CD4-positive, alpha-beta T cell (primary cell): Measurements from ENCODE around the gene PNRC1. TPM values are rescaled to one million over a fixed set of nuclear protein-coding genes. Genes with fewer than 3 reads are reported as not detected.

Experiments
- ATAC-seq: fragments of 200-7000 bp; cut with Tn5 transposase; one replicate; pipeline ENCODE4 v1.10.0; 2022; ENCODE audit warnings: mild to moderate bottlenecking; ENCODE audit not compliant: poor library complexity
- CTCF ChIA-PET: fragments of 350-600 bp; sonication (Branson Sonifier 250); formaldehyde crosslinking; loops from one replicate; lab custom pipeline; 2021; ENCODE audit warnings: antibody characterized with exemption, inconsistent platforms; lab: Charles Lee
- POLR2A ChIA-PET: fragments of 350-600 bp; sonication (Branson Sonifier 250); formaldehyde crosslinking; loops from one replicate; lab custom pipeline; 2021; ENCODE audit warnings: antibody characterized with exemption, inconsistent platforms; lab: Charles Lee
- DNase-seq, 14 experiments: peaks; one replicate each; pipeline ENCODE4 v3.0.0-alpha.2; 2013 to 2020; ENCODE audit warnings: mixed read lengths in 2 of 14
- H3K27ac ChIP-seq, 2 donors: one replicate each; pipeline versions ENCODE4 v1.5.1 to v1.7.0; 2013; ENCODE audit warnings: low read length in 2 of 2, low read depth in 1 of 2, mild to moderate bottlenecking in 1 of 2
- H3K27me3 ChIP-seq, 2 experiments: 1 replicate in 1 of 2; 2 replicates in 1 of 2; pipeline versions ENCODE4 v1.6.1 to v1.7.0; 2013; ENCODE audit warnings: low read length in 2 of 2, control low read depth in 1 of 2, mild to moderate bottlenecking in 1 of 2, moderate library complexity in 1 of 2; ENCODE audit not compliant: insufficient read depth in 2 of 2, control insufficient read depth in 1 of 2
- H3K36me3 ChIP-seq: one replicate; pipeline ENCODE4 v1.6.1; 2013; ENCODE audit warnings: low read length, control low read depth; ENCODE audit not compliant: insufficient read depth
- H3K4me1 ChIP-seq: one replicate; pipeline ENCODE4 v1.6.1; 2013; ENCODE audit warnings: low read length, control low read depth; ENCODE audit not compliant: insufficient read depth
- H3K4me3 ChIP-seq: one replicate; pipeline ENCODE4 v1.5.1; 2013; ENCODE audit warnings: mild to moderate bottlenecking, low read length, moderate library complexity
- H3K9me3 ChIP-seq, 2 experiments: 1 replicate in 1 of 2; 2 replicates in 1 of 2; pipeline versions ENCODE4 v1.6.1 to v1.7.0; 2013; ENCODE audit warnings: low read length in 2 of 2, mild to moderate bottlenecking in 2 of 2, control low read depth in 1 of 2, moderate library complexity in 1 of 2; ENCODE audit not compliant: control insufficient read depth in 1 of 2, insufficient read depth in 1 of 2
- H3K27ac Mint-ChIP-seq: one replicate; pipeline ENCODE4 v1.8.0; 2020; ENCODE audit warnings: mixed read lengths
- H3K27me3 Mint-ChIP-seq: one replicate; pipeline ENCODE4 v1.8.0; 2021; ENCODE audit warnings: mixed read lengths
- H3K36me3 Mint-ChIP-seq: one replicate; pipeline ENCODE4 v1.8.0; 2021; ENCODE audit warnings: low read depth, mixed read lengths
- H3K4me1 Mint-ChIP-seq: one replicate; pipeline ENCODE4 v1.8.0; 2021; ENCODE audit warnings: low read depth, mixed read lengths
- H3K4me3 Mint-ChIP-seq: one replicate; pipeline ENCODE4 v1.8.0; 2020; ENCODE audit warnings: mild to moderate bottlenecking, mixed read lengths
- H3K9me3 Mint-ChIP-seq: one replicate; pipeline ENCODE4 v1.8.0; 2020; ENCODE audit warnings: mixed read lengths
- intact Hi-C, 2 experiments: fragments of 100-400 bp; cut with DNase I in 1 of 2; cut with micrococcal nuclease in 1 of 2; formaldehyde crosslinking; loops; one replicate each; pipeline versions ENCODE4 v1.15.1 to v1.9.0; 2023 to 2025; cut with DNase I, micrococcal nuclease
- total RNA-seq, 174 experiments: library from RNA in 2 of 174; stranded (reverse) in 2 of 174; gene quantifications; one replicate each; pipeline ENCODE4 v1.2.3 and lab custom pipeline; 2021 to 2026
- TF ChIP-seq, protein P1 (sequence below): fragments of 200-600 bp; IDR thresholded peaks from one replicate; pipeline ENCODE4 v1.8.0; 2022; ENCODE audit warnings: antibody characterized with exemption, mild to moderate bottlenecking

Gene PNRC1
- total RNA-seq, 2 experiments from 2014 or later, result 974 to 1,023 TPM

DNA sequence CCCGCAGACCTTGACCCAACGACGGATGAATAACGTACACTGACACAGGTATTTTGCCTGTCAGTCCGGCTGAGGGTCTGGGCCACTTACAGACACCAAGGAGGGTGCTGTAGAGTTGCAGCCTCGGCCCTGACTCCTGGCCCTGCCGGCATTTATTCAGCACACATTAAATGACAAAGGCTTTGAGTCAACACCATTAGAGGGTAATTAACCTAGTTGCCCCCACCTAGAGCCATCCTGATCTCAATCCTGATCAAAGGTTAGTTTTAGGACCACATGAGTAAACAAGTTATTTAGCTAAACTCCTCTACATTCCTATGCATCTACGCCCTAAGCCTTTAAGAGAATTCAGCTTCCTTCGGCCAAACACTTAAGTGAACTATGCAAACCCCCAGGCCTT lies 53.4 kb downstream of the PNRC1 start:
- Mint-ChIP-seq H3K9me3 (no peaks in the 10 kb centered on the region), H3K27ac (no peak overlapping the region), H3K4me3 (no peak overlapping the region), H3K36me3 (no peaks in the 10 kb centered on the region), H3K4me1 (no peaks in the 10 kb centered on the region), H3K27me3 (no peaks in the 10 kb centered on the region)
- H3K27me3 ChIP-seq, result no peaks in the 10 kb centered on the region
- H3K4me1 ChIP-seq, result no peaks in the 10 kb centered on the region
- intact Hi-C loops, result no loop called here
- no peak overlapping the region for H3K4me3 ChIP-seq
- ATAC-seq, result no peak
- POLR2A ChIA-PET, result no interaction called here
- no peak for DNase-seq
- CTCF ChIA-PET, result no interaction called here
- TF ChIP-seq, protein P1, sequence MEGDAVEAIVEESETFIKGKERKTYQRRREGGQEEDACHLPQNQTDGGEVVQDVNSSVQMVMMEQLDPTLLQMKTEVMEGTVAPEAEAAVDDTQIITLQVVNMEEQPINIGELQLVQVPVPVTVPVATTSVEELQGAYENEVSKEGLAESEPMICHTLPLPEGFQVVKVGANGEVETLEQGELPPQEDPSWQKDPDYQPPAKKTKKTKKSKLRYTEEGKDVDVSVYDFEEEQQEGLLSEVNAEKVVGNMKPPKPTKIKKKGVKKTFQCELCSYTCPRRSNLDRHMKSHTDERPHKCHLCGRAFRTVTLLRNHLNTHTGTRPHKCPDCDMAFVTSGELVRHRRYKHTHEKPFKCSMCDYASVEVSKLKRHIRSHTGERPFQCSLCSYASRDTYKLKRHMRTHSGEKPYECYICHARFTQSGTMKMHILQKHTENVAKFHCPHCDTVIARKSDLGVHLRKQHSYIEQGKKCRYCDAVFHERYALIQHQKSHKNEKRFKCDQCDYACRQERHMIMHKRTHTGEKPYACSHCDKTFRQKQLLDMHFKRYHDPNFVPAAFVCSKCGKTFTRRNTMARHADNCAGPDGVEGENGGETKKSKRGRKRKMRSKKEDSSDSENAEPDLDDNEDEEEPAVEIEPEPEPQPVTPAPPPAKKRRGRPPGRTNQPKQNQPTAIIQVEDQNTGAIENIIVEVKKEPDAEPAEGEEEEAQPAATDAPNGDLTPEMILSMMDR, result no peak
- H3K27ac ChIP-seq, result no peak overlapping the region
- no peaks in the 10 kb centered on the region for H3K9me3 ChIP-seq
- no peaks in the 10 kb centered on the region for H3K36me3 ChIP-seq

DNA sequence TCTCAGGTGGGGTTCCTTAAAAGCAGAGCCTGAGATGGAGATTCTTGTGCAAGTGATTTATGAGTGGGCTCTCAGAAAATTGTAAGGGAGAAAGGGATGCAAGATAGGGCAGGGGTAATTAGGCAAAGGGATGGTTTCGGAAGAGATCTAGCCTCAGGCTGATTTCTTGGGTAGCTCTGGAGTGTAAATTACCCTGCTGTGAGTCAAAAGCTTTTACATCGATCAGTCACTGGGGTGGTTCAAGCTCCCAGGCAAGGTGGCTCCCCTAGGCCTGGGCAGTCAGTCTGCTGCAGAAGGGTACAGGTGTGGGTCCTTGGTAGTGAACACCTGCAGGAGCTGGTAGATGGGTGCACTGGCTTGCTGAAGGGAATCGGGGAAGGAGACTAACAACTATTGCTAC lies 54.2 kb downstream of the PNRC1 start:
- Mint-ChIP-seq H3K9me3 (no peaks in the 10 kb centered on the region), H3K36me3 (no peaks in the 10 kb centered on the region), H3K27ac (no peak overlapping the region), H3K4me1 (no peaks in the 10 kb centered on the region), H3K4me3 (no peak overlapping the region), H3K27me3 (no peaks in the 10 kb centered on the region)
- H3K27me3 ChIP-seq, result no peaks in the 10 kb centered on the region
- POLR2A ChIA-PET, result no interaction called here
- intact Hi-C loops, result no loop called here
- H3K4me3 ChIP-seq, result no peak overlapping the region
- ATAC-seq, result no peak
- no peaks in the 10 kb centered on the region for H3K9me3 ChIP-seq
- H3K36me3 ChIP-seq, result no peaks in the 10 kb centered on the region
- no peak overlapping the region for H3K27ac ChIP-seq
- TF ChIP-seq, protein P1, result no peak
- H3K4me1 ChIP-seq, result no peaks in the 10 kb centered on the region
- DNase-seq, result no peak
- CTCF ChIA-PET, result no interaction called here

Other genes starting within 250 kb of the PNRC1 start
- 10 to 100 TPM; 11.6 to 12.4 TPM for gene RNGTT, start 117.1 kb upstream of the PNRC1 start, total RNA-seq
- not detected for gene SRSF12, start 37.3 kb downstream of the PNRC1 start, total RNA-seq
- gene PM20D2, start 65.3 kb downstream of the PNRC1 start, total RNA-seq, result 1 to 10 TPM; 5.2 to 5.3 TPM
- gene GABRR1, start 136.6 kb downstream of the PNRC1 start, total RNA-seq, result not detected
- gene GABRR2, start 234.5 kb downstream of the PNRC1 start, total RNA-seq, result under 1 TPM; 0.47 to 0.49 TPM